Measurements from ENCODE around the gene NRIP1.

GRCh38 chr21:15064576-15065391 is at the start of gene NRIP1:
- TF ChIP-seq CTCF (optimal IDR thresholded peaks at IDR 0.05 in 1 of 3, IDR thresholded peaks at IDR 0.05 in 1 of 3, conservative IDR thresholded peaks at IDR 0.05 in 1 of 3; ENCODE audit: extremely low read depth in 1 of 3, insufficient read depth in 2 of 3, low read length in 3 of 3) (no peak), EZH2 (IDR thresholded peaks at IDR 0.05; ENCODE audit: low read length) (no peak)
